ENCODE results near the gene ZBTB20.

DNA sequence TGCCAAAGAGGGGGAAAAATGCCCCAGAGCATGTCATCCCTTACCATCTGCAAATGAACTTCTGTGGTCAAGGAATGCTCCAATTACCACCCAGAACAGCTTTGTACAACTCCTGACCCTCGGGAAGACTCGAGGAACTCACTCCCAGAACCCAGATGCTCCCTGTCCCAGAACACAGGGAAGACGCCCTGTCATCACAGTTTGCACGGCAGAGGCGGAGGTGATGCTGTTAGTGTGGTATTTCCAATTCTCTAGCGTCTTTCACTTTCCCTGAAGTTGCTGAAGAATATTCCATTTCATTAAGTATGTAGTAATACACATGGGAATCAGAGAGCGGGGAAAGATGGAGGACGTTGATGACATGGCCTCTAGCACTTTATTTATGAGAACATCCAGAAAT, 659.6 kb downstream of the ZBTB20 start:
- TF ChIP-seq CTCF (IDR thresholded peaks at IDR 0.05): no peak
- no peak for TF ChIP-seq POLR2A (IDR thresholded peaks at IDR 0.05)
